Renal cortical epithelial cell (primary cell): ENCODE data around the gene CERK. TPM values are rescaled to one million over a fixed set of nuclear protein-coding genes. Genes with fewer than 3 reads are reported as not detected.
"Not testable (repeated sequence)": the region's sequence is repeated elsewhere in the genome, so short reads cannot be mapped to it uniquely, and the experiment has no call there.

Experiments used
- DNase-seq: peaks from one replicate; pipeline ENCODE4 v3.0.0-alpha.2; 2011; ENCODE audit warnings: low read depth
- total RNA-seq: library from RNA; depleted of rRNA; stranded (reverse); fragments of >200 nt; gene quantifications from 2 replicates; pipeline ENCODE4 v1.2.3, GENCODE V29; 2014

Gene CERK
- total RNA-seq, 1 donor from 2014 or later: 25.9 TPM

DNA sequence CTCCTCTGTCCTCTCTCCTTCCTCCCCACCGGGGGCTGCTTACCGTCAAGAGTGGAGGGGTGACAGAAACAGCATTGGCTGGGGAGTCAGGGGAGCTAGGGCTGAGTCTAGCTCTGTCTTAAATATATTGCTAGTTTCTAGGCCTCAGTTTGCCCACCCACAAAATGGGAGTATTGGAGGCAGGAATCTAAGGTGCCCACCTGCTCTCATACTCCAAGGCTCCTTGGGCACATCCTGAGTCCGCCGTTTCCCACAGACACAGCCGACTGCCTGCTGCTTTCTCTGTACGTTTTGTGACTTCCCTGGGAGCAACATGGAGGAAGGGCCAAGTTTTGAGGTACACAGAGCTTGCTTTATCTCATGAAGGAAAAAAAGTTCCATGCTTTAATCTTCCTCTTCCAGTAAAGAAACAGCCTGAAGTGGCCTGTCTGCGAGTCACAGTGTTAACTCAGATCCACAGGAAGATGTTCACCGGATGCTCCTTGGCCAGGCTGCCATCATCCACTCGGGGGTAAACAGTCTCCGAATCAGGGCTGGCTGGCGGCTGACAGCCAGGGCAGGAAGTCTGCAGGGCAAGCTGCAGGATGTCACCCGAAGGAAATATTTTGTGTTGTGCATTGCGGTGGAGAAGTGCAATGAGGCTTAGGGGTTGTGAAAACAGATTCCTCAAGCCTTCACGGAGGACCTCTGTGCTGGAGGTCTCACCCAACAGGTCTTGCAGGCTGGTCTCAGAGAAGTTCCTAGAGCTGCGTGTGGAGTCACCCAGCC is 11.0 kb upstream of the CERK start:
- no peak for DNase-seq

DNA sequence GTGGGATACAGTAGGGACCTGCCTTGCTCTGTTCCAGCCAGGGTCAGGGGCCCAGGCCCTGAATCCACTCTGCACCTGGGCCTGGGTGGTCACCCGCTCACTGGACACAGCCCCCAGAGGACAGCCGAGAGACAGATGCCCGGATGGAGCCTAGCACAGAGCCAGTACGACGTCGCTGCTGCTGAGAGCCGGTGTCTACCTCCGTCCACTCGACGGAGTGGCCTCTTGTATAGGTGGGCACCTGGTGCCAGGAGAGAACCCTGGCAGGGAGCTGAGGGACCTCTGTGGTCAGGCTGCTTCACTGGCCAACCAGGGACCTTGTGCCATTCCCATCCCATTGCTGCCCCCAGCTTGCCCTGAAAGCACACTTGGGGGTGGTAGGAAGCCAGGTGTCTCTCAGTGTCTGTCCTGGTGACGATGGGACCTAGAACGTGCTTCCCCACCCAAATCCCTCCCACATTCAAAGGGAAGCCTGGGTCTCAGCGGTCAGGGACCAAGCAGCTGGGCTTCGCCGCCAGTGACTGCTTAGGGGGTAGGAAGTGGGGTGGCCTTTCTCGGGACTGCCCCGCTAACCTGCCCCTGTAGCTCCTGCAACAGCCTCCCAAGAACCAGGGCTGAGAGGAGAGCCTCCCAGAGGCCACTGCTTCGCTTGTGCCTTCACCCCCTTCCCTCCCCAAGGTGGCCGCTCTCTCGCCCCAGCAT is 10.3 kb upstream of the CERK start:
- DNase-seq: no peak

DNA sequence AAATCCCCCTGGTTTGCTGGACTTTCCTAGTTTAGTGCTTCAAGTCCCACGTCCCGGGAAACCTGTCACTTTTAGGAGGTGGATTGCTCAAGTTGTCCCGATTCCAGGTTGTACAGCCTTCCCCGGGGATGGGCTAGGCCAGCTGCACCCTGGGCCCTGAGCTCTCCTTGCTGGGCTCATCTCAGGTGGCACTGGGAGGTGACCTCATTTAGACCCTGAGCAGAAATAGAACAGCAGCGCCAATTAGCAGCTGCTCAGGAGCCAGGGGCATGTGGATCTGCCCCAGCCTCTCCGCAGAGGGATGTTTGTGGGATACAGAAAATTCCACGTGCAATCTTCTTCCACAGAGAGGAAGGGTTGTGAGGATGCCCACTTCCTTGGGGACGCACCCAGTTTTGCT is 9.6 kb upstream of the CERK start:
- no peak for DNase-seq

DNA sequence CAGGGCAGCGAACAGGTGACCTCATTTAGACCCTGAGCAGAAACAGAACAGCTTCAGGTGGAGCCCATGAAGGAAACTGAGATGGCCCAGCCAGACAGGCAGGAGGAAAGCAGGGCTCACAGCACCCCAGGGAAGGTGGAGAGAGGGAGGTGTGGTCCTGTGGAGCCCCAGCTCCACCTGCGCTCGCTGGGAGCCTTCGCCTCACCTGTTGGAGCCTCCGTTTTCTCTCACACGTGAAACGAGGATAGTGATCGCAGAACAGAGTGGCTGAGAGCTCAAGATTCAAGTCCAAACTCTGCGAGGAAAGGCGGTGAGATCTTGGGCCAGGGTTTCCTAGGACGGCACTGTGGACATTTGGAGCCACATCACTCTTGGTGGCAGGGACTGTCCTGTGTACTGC is 8.6 kb upstream of the CERK start:
- no peak for DNase-seq

DNA sequence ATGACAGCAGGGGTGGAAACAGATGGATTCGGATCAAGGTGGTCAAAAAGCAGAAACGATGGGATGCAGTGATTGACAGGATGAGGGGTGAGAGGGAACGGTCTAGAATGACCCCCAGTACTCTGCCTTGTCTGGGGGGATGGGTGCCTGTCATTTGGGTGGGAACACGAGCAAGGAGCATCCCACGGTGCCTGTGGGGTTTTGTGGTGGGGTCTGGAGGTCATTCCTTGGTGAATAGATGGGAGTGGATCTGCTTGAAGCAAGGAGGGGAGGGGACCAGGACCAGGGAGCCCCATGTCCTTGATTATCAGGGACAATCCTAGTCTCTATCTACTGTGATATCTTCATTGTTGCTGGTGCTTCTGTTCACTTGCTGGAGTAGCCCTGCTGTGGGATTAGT is 8.1 kb upstream of the CERK start:
- no peak for DNase-seq

DNA sequence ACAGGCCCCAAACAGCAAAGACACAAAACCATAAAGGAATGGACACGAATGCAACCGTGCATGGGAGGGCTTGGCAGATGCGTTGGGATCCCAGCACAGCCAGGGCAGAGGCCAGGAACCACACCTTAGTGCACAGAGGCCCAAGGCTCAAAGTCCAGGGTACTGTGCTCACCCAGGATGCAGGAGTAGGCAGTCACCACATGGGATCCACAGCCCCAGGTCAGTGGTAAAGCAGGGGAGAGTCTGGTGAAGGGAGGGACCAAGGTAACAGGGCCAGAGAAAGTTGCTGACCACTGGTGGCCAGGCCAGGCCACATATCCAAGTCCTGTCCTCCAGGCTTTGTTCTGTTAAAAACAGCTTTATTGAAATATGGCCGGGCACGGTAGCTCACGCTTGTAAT is 6.5 kb upstream of the CERK start:
- DNase-seq: no peak

DNA sequence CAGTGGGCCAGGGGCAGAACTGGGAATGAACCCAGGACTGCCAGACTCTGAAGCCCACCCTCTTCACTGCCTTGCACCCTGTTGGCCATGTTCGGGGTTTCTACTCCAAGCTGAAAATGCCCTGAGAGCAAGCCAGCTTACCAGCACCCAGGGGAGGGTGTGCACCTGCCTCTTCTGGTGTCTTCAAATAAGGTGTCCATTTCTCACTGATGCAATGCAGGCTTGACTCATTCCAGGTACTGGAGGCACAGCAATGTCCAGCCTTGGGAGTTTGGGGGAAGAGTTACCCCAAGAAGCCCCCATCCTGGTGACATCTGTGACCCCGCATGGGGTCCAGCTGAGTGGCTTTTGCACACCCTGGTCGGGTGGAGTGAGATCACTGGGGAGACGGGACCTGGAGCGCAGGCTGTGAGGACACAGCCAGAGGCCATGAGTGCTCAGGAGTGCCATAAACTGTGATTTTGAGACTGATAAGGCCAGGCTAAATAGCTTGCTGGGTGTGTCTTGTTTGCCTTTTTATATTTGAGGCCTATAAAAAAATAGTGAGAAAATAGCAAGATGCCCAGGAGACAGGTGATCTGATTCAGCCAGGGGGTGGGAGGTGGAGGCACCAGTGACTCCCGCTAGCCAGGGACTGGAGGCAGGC is 4.6 kb upstream of the CERK start:
- DNase-seq: no peak

DNA sequence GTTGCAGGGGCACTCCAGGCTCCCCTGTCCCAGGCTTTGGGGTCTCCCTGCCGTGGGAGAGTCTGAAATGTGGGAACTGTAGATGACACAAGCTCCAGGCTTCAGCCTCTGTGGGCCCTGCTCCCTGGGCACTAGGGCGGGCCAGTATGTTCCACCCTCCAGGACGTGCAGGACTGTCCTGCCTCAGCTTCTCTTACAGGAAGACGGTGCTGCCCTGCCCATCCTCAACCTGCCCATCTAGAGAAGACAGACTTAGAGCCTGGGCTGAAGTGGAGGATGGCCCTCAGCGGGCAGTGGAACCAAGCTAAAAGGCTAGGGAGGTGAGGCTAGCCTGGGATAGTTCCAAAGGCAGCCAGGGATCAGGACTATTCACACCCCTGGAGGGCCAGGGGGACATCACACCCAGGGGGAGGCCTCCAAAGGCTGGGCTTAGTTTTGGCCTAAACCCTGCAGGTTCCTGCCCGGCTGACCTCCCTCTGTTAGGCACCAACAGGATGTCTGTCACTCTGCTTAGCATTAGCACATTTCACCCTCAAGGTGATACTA is 4.0 kb upstream of the CERK start:
- no peak for DNase-seq

DNA sequence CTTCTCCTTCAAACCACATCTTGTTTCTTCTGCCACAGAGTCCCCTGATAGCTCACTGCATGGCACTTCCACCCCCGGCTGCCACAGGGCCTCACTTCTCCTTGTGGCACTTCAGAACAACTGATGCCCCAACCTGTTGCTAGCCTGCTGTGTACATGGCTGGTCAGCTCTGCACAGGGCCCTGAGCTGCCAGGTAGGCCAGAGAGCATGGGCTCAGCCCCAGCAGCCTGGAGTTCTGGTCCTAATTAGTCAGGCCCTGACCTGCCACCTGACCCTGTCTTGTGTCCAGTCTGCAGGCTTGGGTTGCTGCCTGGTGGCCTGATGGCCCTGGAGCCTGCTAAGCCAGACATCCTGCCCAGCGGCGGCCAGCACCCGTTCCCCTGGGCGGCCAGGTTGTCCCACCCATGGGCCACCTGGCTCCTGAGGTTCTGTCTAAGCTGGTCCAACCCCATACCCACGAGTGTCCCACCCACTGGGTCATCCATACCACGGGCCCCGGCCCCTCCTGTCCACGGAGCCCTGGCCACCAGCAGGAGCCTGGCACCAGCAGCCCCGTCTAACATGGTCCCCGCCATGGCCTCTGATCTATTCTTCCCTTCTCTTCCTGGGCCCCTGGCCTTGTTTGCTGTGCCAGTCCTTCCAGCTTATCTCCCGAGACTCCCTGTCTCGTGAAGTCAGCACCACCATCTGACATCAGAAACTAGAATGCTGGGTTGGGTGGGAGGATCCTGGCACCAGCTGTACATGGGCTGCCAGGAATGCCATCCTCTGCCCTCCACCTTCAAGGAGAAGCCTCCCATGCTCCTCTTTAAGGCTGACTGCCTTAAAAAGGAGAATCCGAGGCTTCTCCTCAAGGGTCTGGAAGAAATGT is 3.1 kb upstream of the CERK start:
- DNase-seq: no peak

DNA sequence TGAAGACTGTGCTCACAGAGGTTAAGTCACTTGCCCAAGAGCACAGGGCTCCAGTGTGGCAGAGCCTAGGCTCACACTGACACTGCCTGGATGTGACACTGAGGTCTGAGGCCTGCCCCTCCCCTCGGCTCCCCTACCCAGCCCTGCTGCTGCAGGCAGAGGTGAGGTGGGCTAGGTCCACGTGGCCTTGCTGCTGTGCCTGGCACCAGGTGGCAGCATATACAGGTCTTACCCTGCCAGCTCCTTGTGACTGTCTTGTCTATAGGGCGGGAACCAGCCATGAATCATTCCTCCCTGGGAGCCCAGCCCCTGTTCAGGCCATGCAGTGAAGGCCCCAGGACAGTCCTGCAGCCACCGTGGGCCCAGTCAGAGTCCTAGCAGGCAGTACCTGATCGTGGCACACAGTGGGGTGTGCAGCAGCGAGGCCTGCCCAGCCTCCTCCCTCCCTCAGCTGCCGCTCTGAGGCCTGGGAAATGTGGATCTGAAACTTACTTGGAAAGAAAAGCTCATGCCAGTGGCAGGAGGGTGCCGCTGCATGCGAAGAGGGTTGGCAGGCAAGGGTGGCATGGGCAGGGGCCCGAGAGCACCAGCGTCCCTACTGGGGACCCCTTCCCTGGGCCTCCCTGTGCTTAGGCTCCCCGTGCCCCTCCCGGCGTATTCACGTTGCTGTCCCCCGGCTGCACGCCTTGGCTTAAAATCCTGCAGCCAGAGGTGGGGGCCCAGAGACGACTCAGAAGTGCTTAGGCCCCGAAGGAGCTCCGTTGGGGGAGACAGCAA is 1.2 kb upstream of the CERK start:
- DNase-seq: peak; percentile 68

DNA sequence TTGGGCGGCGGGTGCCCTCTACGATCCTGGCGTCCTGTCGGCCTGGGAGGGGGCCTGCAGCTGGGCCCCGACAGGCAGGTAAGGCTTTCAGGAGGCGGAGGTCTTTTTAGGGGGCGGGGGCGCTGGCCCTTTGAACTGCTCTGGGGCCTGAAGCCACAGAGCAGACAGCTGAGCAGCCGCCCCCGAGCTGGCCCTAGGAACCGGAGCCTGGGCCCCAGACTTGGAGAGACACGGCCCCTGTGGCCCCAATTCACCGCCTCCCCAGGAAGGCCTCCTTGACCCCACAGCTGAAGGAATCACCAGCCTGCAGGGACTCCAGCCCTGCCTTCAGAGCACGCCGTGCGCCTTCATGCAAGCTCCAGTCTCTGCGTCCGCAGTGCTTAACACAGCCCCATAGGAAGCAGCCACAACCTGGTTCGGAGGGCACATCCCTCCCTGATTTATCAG is 618 bp upstream of the CERK start:
- peak; percentile 33 for DNase-seq

DNA sequence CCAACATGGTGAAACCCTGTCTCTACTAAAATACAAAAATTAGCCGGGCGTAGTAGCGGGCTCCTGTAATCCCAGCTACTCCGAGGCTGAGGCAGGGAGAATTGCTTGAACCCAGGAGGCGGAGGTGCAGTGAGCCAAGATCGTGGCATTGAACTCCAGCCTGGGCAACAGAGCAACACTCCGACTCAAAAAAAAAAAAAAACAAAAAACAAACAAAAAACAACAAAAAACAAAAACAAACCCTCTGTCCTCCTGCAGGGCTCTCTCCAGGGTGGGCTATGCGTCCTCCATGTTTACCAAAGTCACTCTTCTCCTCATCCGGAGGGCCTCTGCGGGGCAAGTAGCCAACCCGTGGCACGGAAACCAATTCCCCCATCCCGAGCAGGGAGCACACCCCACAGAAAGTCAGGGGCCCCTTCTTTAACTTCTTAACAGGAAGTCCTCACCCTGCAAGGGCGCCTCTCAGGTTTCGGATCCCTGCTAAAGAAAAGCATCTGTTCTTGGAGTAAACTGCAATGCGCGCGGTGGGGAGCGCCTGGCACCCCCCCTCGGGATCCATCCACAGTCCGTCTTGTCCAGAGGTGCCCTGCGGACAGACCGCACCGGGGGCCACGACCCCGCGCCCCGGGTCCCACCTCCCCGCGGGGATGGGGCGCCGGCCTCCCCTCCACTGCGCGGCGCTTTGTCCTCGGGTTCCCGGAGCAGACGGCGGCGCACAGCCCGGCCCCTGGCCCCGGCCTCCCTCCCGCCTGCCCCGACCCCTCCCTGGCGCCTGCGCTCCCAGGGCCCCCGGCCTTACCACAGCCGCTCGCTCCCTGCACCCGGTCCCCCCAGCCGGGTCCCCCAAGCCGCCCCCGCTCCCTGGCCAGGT is 712 bp downstream of the CERK start:
- no peak for DNase-seq

DNA sequence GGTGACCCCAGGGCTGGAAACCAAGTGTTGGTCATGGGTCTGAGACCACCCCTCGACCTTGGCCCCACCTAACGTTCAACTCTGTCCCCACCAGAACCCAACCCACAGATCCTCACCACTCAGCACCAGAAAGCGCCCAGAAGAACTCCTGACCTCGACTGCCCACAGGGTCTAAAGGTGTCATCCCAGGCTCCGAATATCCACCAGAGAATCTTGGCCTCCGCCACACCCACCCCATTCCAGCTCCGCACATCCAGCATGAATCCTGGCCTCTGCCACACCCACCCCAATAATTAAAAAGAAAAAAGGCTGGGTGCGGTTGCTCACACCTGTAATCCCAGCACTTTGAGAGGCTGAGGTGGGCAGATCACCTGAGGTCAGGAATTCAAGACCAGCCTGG is 1.3 kb downstream of the CERK start:
- no peak for DNase-seq

DNA sequence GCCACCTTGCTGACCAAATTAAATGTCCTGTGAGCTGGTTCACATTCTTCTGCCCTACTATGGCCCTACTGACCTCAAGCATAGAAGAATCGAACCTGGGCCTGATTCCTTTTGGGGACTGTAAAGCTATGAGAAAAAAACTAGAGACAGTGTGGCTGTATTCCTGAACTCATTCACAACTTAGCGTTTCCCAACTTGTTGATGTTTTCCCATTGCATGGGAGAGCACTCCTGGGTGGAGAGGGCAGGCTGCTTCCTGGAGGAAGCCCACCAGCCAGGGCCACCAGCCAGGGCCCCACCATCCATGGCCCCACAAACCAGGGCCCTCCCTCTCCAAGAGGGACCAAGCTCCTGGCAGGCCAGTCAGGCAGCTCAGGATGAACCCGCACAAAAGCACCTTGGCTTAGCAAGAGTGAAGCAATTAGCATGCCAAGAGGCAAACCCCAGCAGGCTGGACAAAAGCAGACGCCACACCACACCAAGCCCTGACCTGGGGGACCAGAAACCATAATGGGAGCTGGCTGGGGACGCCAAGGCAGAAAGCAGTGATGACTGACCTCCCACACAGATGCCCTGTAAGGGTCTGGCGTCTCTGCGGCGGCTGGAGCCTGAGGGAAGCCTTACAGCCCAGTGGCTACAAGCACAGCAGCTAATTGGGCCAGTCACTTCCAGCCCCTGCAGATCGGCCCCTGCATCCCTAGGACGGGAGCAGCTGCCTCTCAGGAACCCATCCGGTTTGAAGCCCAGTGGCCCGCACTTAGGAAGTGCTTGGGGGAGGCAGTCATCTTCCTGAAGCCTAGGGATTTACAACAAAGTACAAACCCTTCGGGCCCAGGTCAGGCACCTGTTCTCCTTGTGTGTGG is 2.1 kb downstream of the CERK start:
- DNase-seq: no peak

DNA sequence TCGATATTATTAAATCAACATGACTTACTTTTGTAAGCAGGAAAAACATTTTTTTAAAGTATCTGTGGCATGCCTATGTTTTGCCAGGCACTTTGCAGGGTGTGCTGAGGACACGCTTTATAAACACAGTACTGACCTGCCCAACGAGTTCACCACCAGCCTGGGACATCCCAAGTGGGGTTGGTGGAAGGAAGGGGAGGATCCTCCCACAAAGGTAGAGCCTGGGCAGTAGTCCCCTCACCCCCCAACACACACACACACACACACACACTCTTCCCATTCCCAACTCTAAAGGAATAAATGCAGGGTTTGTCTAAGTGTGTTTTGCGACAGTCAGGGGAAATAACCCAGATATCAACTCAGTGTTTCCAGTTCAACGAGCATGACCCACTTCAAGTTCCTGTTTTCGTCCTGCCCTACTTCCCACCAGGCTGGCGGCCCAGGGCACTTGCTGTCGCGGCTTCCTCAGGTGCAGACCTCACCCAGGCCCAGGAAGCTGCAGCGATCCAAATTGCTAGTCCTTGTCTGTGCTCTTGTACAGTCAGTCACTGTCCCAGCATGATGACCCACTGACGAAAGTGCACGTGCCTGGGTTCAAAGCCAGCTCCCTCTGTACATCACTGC is 3.1 kb downstream of the CERK start:
- DNase-seq: peak; percentile 67

DNA sequence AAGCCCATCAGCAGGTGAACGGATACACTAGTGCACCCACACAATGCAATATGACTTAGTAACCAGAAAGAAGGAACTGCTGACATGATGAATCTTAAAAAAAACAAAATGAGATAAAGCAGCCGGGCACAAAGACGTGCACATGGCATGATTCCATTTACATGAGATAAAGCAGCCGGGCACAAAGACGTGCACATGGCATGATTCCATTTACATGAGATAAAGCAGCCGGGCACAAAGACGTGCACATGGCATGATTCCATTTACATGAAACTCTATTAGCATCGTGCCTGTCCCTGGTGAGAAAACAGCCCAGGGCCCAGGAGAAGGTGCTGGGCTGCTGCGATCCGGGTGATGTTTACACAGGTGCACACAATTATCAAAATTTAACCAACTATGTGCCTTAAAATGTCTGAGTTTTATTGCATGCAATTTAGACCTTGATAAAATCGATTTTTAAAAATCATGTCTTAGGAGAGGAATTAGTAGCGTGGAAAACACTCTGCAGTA is 3.8 kb downstream of the CERK start:
- DNase-seq: not testable (repeated sequence)

DNA sequence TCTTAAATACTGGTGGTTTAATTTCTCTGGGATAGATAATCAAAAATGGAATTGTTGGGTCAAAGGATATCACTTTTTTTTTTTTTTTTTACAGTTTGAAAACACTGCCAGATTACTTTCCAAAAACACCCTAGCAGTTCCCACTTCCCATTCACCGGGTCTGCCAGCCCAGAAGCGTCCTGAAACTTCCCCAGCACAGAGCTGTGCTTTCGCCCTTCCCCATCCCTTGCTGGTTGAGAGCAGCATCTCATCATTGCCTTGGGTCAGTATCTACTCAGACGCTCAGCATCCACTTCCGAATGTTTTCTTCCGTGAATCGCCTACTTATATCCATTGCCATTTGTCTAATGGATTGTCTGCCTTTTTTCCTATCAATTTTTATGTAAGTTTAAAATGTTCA is 5.5 kb downstream of the CERK start:
- no peak for DNase-seq

DNA sequence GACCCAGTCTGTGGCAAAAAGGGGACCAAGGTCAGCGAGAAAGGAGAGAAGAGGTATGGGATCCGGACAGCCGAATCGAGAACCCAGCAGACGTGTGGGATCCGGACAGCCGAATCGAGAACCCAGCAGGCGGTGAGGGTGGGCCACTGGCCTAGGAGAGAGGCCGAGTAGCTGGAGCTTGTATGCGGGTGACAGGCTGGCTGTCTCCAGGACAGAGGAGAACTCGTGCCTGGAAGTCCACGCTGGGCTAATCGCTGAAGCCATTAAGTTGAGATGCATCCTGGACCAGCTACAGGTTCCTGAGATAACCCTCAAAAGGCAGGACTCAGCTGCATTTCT is 6.0 kb downstream of the CERK start:
- DNase-seq: no peak
